H9 (cell line): Measurements from ENCODE around the gene TST. TPM values are rescaled to one million over a fixed set of nuclear protein-coding genes. Genes with fewer than 3 reads are reported as not detected.

Source experiments
- DNase-seq: peaks from one replicate; pipeline ENCODE4 v3.0.0-alpha.2; 2017
- H2AFZ ChIP-seq: one replicate; pipeline ENCODE4 v1.6.1; 2013; ENCODE audit warnings: mild to moderate bottlenecking, low read length, control low read depth, moderate library complexity
- H2AK5ac ChIP-seq: 2 replicates; pipeline ENCODE4 v1.6.1; 2013; ENCODE audit warnings: low read length, control low read depth, mixed read lengths; ENCODE audit not compliant: insufficient read length
- H2BK120ac ChIP-seq: one replicate; pipeline ENCODE4 v1.6.1; 2013; ENCODE audit warnings: low read depth, mild to moderate bottlenecking, low read length, control low read depth, inconsistent platforms; ENCODE audit not compliant: poor library complexity, severe bottlenecking
- H2BK12ac ChIP-seq: 2 replicates; pipeline ENCODE4 v1.6.1; 2013; ENCODE audit warnings: low read length, control low read depth, mixed read lengths, low read depth; ENCODE audit not compliant: insufficient read length
- H2BK15ac ChIP-seq: 2 replicates; pipeline ENCODE4 v1.6.1; 2013; ENCODE audit warnings: low read depth, low read length, control low read depth
- H2BK20ac ChIP-seq: one replicate; pipeline ENCODE4 v1.6.1; 2013; ENCODE audit warnings: low read depth, mild to moderate bottlenecking, low read length, control low read depth, inconsistent platforms; ENCODE audit not compliant: poor library complexity, severe bottlenecking
- H2BK5ac ChIP-seq: 2 replicates; pipeline ENCODE4 v1.6.1; 2013; ENCODE audit warnings: low read length, control low read depth, mixed read lengths; ENCODE audit not compliant: insufficient read length
- H3K14ac ChIP-seq: 2 replicates; pipeline ENCODE4 v1.6.1; 2013; ENCODE audit warnings: low read length, control low read depth; ENCODE audit not compliant: insufficient read depth
- H3K18ac ChIP-seq: 2 replicates; pipeline ENCODE4 v1.6.1; 2013; ENCODE audit warnings: low read depth, mild to moderate bottlenecking, mixed read lengths, low read length, control low read depth; ENCODE audit not compliant: insufficient read length
- H3K23ac ChIP-seq: 2 replicates; pipeline ENCODE4 v1.6.1; 2013; ENCODE audit warnings: low read length, control low read depth, mixed read lengths, low read depth; ENCODE audit not compliant: insufficient read length
- H3K23me2 ChIP-seq: 2 replicates; pipeline ENCODE4 v1.6.1; 2013; ENCODE audit warnings: low read depth, mild to moderate bottlenecking, mixed read lengths, low read length, control low read depth; ENCODE audit not compliant: insufficient read length, poor library complexity, severe bottlenecking
- H3K27ac ChIP-seq: 2 replicates; pipeline ENCODE4 v1.5.1; 2013; ENCODE audit warnings: low read length, control low read depth, mixed read lengths, low read depth; ENCODE audit not compliant: insufficient read length
- H3K27me3 ChIP-seq: 2 replicates; pipeline ENCODE4 v1.6.1; 2013; ENCODE audit warnings: low read length, control low read depth, inconsistent platforms; ENCODE audit not compliant: insufficient read depth
- H3K4ac ChIP-seq: 2 replicates; pipeline ENCODE4 v1.6.1; 2013; ENCODE audit warnings: low read depth, mild to moderate bottlenecking, control low read depth, inconsistent platforms, low read length, moderate library complexity
- H3K4me1 ChIP-seq: 2 replicates; pipeline ENCODE4 v1.6.1; 2013; ENCODE audit warnings: low read length, control low read depth, inconsistent platforms; ENCODE audit not compliant: insufficient read depth
- H3K4me2 ChIP-seq: 2 replicates; pipeline ENCODE4 v1.6.1; 2013; ENCODE audit warnings: low read length, control low read depth, mixed read lengths; ENCODE audit not compliant: insufficient read length, insufficient read depth
- H3K56ac ChIP-seq: 2 replicates; pipeline ENCODE4 v1.6.1; 2013; ENCODE audit warnings: low read depth, mild to moderate bottlenecking, mixed read lengths, low read length, control low read depth; ENCODE audit not compliant: insufficient read length
- H3K79me1 ChIP-seq: 2 replicates; pipeline ENCODE4 v1.6.1; 2013; ENCODE audit warnings: low read depth, mild to moderate bottlenecking, moderate library complexity, low read length, control low read depth, inconsistent platforms; ENCODE audit not compliant: insufficient read depth, poor library complexity, severe bottlenecking
- H3K79me2 ChIP-seq: 2 replicates; pipeline ENCODE4 v1.6.1; 2013; ENCODE audit warnings: low read length, control low read depth, inconsistent platforms; ENCODE audit not compliant: insufficient read depth
- H3K9ac ChIP-seq: 2 replicates; pipeline ENCODE4 v1.6.1; 2013; ENCODE audit warnings: low read length, control low read depth, mixed read lengths; ENCODE audit not compliant: insufficient read length; ENCODE audit errors: extremely low read depth
- H3K9me3 ChIP-seq: one replicate; pipeline ENCODE4 v1.6.1; 2013; ENCODE audit warnings: low read depth, low read length, inconsistent platforms; ENCODE audit not compliant: control insufficient read depth
- H3T11ph ChIP-seq: one replicate; pipeline ENCODE4 v1.6.1; 2013; ENCODE audit warnings: mild to moderate bottlenecking, low read length, control low read depth, inconsistent platforms
- H4K20me1 ChIP-seq: one replicate; pipeline ENCODE4 v1.6.1; 2013; ENCODE audit not compliant: control insufficient read depth, insufficient read length, insufficient read depth
- H4K5ac ChIP-seq: 2 replicates; pipeline ENCODE4 v1.6.1; 2013; ENCODE audit warnings: low read depth, mild to moderate bottlenecking, mixed read lengths, low read length, control low read depth; ENCODE audit not compliant: insufficient read length
- H4K8ac ChIP-seq: replicated peaks from 2 replicates; pipeline ENCODE4 v1.6.1; 2013; ENCODE audit warnings: low read length, control low read depth, mixed read lengths, low read depth; ENCODE audit not compliant: insufficient read length
- H4K91ac ChIP-seq: 2 replicates; pipeline ENCODE4 v1.6.1; 2013; ENCODE audit warnings: low read depth, mild to moderate bottlenecking, moderate library complexity, mixed read lengths, low read length, control low read depth; ENCODE audit not compliant: insufficient read length
- H3K27ac Mint-ChIP-seq, 3 experiments: 2 replicates in 2 of 3; 3 replicates in 1 of 3; pipeline ENCODE4 v1.8.0; 2020 to 2021; ENCODE audit warnings: mixed read lengths in 3 of 3, mild to moderate bottlenecking in 1 of 3, moderate library complexity in 1 of 3
- H3K27me3 Mint-ChIP-seq: 2 replicates; pipeline ENCODE4 v1.8.0; 2021; ENCODE audit warnings: low read depth, mild to moderate bottlenecking, moderate library complexity, mixed read lengths
- H3K36me3 Mint-ChIP-seq, 3 experiments: 2 replicates in 2 of 3; 3 replicates in 1 of 3; pipeline ENCODE4 v1.8.0; 2020 to 2021; ENCODE audit warnings: low read depth in 3 of 3, mixed read lengths in 3 of 3; ENCODE audit not compliant: insufficient read depth in 1 of 3
- H3K4me1 Mint-ChIP-seq, 2 experiments: 2 replicates each; pipeline ENCODE4 v1.8.0; 2020; ENCODE audit warnings: mixed read lengths in 2 of 2
- H3K4me3 Mint-ChIP-seq, 2 experiments: 2 replicates in 1 of 2; 3 replicates in 1 of 2; pipeline ENCODE4 v1.8.0; 2020 to 2021; ENCODE audit warnings: mild to moderate bottlenecking in 2 of 2, mixed read lengths in 2 of 2, moderate library complexity in 1 of 2
- H3K9me3 Mint-ChIP-seq, 2 experiments: 2 replicates in 1 of 2; 3 replicates in 1 of 2; pipeline ENCODE4 v1.8.0; 2020; ENCODE audit warnings: mild to moderate bottlenecking in 2 of 2, mixed read lengths in 2 of 2, moderate library complexity in 1 of 2
- WGBS: extraction: QIAGEN DNeasy Blood & Tissue Kit; methylation state at CpG from one replicate; pipeline ENCODE4 v1.1.7; 2013; ENCODE audit warnings: missing lambda C conversion rate, low lambda C conversion rate, mixed read lengths; ENCODE audit not compliant: insufficient read length; ENCODE audit errors: extremely low coverage; 5-methylcytosine and 5-hydroxymethylcytosine counted together
- total RNA-seq: library from RNA; stranded (reverse); gene quantifications from 2 replicates; pipeline ENCODE4 v1.2.1, GENCODE V29; 2021
- TF ChIP-seq, protein P1 (sequence below): fragments of 200-600 bp; sonication (generic); conservative IDR thresholded peaks from 3 replicates; pipeline ENCODE4 v1.8.0; 2021; ENCODE audit warnings: antibody characterized with exemption, mild to moderate bottlenecking

Gene TST
- total RNA-seq, 1 experiment from 2014 or later: 31.9 TPM

- TF ChIP-seq, protein P1, sequence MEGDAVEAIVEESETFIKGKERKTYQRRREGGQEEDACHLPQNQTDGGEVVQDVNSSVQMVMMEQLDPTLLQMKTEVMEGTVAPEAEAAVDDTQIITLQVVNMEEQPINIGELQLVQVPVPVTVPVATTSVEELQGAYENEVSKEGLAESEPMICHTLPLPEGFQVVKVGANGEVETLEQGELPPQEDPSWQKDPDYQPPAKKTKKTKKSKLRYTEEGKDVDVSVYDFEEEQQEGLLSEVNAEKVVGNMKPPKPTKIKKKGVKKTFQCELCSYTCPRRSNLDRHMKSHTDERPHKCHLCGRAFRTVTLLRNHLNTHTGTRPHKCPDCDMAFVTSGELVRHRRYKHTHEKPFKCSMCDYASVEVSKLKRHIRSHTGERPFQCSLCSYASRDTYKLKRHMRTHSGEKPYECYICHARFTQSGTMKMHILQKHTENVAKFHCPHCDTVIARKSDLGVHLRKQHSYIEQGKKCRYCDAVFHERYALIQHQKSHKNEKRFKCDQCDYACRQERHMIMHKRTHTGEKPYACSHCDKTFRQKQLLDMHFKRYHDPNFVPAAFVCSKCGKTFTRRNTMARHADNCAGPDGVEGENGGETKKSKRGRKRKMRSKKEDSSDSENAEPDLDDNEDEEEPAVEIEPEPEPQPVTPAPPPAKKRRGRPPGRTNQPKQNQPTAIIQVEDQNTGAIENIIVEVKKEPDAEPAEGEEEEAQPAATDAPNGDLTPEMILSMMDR: peak; percentile 62
- H3K27ac Mint-ChIP-seq: peak overlapping the region in 1 of 3 experiments; percentile 32; a peak in 1 of 7 replicates
These were observed 20.5 kb downstream of the TST start for GRCh38 chr22:36998620-36999351.

More at GRCh38 chr22:36998620-36999351, 20.5 kb downstream of the TST start:
- Histone ChIP-seq H3K18ac (no peak overlapping the region), H4K20me1 (no peaks in the 10 kb centered on the region), H2BK20ac (no peak overlapping the region), H3K9me3 (no peaks in the 10 kb centered on the region), H4K8ac (no peak overlapping the region), H3K23me2 (no peaks in the 10 kb centered on the region), H2BK5ac (no peak overlapping the region), H4K5ac (no peak overlapping the region), H3K14ac (no peak overlapping the region), H3K27ac (no peak overlapping the region), H3K79me2 (no peaks in the 10 kb centered on the region), H2AFZ (no peak overlapping the region), H3T11ph (no peak overlapping the region), H3K23ac (no peak overlapping the region), H3K79me1 (no peaks in the 10 kb centered on the region), H3K4ac (no peak overlapping the region), H3K4me1 (no peaks in the 10 kb centered on the region; the same call in none of the 2 replicates), H3K56ac (no peak overlapping the region), H3K4me2 (no peak overlapping the region), H3K27me3 (no peaks in the 10 kb centered on the region), H3K9ac (no peak overlapping the region), H2BK15ac (no peak overlapping the region), H2AK5ac (no peak overlapping the region), H4K91ac (no peak overlapping the region), H2BK12ac (no peak overlapping the region), H2BK120ac (no peak overlapping the region)
- Mint-ChIP-seq H3K4me3 (no peak overlapping the region), H3K27me3 (peaks cover 40% of the 10 kb centered on the region), H3K36me3 (no peaks in the 10 kb centered on the region), H3K9me3 (no peaks in the 10 kb centered on the region; a peak in 1 of 5 replicates), H3K4me1 (peaks cover 17 to 31% of the 10 kb centered on the region in 2 experiments)
- WGBS: no CpG with 5 or more reads among the region's 9 CpGs
- DNase-seq: peak; percentile 64
